Measurements from ENCODE around the gene ABCA2.
"Not testable (repeated sequence)": the region's sequence is repeated elsewhere in the genome, so short reads cannot be mapped to it uniquely, and the experiment has no call there.

ABCA2 gene

GRCh38 chr9:137064027-137064879 lies 36.2 kb upstream of the ABCA2 start:
- no peak overlapping the region for H2AFZ ChIP-seq (ENCODE audit: insufficient read depth, low read length, poor library complexity)
- H3K4ac ChIP-seq (ENCODE audit: low read depth, low read length), result no peak overlapping the region
- no peak overlapping the region for H3K27ac ChIP-seq (ENCODE audit: low read depth, low read length)
- no peak overlapping the region for H3K14ac ChIP-seq (ENCODE audit: low read length)
- H2AK5ac ChIP-seq (ENCODE audit: low read length), result no peak overlapping the region
- no peak overlapping the region for H3K4me2 ChIP-seq (ENCODE audit: low read length)
- H4K8ac ChIP-seq (ENCODE audit: low read depth, low read length), result no peak overlapping the region
- no peak overlapping the region for H3K23ac ChIP-seq (ENCODE audit: low read length)
- H3K18ac ChIP-seq (ENCODE audit: low read length), result no peak overlapping the region
- no peak overlapping the region for H2BK12ac ChIP-seq (ENCODE audit: low read length)
- WGBS (ENCODE audit: extremely low coverage, insufficient coverage, insufficient read length), result no CpG with 5 or more reads among the region's 55 CpGs
- no peak overlapping the region for H2BK5ac ChIP-seq (ENCODE audit: low read depth, low read length, poor library complexity)
- no peaks in the 10 kb centered on the region for H3K79me2 ChIP-seq (ENCODE audit: control insufficient read depth, insufficient read depth, low read length, poor library complexity)
- no peak overlapping the region for H3K4me3 ChIP-seq (ENCODE audit: low read depth, low read length)
- H3K27me3 ChIP-seq (ENCODE audit: insufficient read depth, low read length), result no peaks in the 10 kb centered on the region
- no peak overlapping the region for H4K91ac ChIP-seq (ENCODE audit: low read depth, low read length)
- no peaks in the 10 kb centered on the region for H3K79me1 ChIP-seq (ENCODE audit: low read length)
- no peak overlapping the region for H2BK120ac ChIP-seq (ENCODE audit: insufficient read depth, low read length, poor library complexity)
- peaks cover 1 to 3% of the 10 kb centered on the region in 2 experiments for H3K4me1 ChIP-seq (ENCODE audit: control insufficient read depth in 1 of 2, insufficient read depth in 2 of 2, low read length in 2 of 2)
- no peak overlapping the region for H3K9ac ChIP-seq (ENCODE audit: low read length)
- H3K9me3 ChIP-seq (ENCODE audit: insufficient read depth, low read depth, low read length), result peaks cover 2% of the 10 kb centered on the region
- peaks cover 2 to 3% of the 10 kb centered on the region in 2 experiments for H3K36me3 ChIP-seq (ENCODE audit: control insufficient read depth in 1 of 2, insufficient read depth in 2 of 2, low read length in 2 of 2)
- peak in 1 of 2 donors; percentile 74 for DNase-seq
- H4K12ac ChIP-seq (ENCODE audit: low read depth, low read length), result no peak overlapping the region

GRCh38 chr9:137063311-137064026 lies 35.4 kb upstream of the ABCA2 start:
- WGBS (ENCODE audit: extremely low coverage, insufficient coverage, insufficient read length), result no CpG with 5 or more reads among the region's 26 CpGs
- Histone ChIP-seq H3K79me1 (ENCODE audit: low read length) (no peaks in the 10 kb centered on the region), H3K36me3 (ENCODE audit: control insufficient read depth in 1 of 2, insufficient read depth in 2 of 2, low read length in 2 of 2) (peaks cover 2 to 3% of the 10 kb centered on the region in 2 experiments), H3K4me3 (ENCODE audit: low read depth, low read length) (no peak overlapping the region), H2AK5ac (ENCODE audit: low read length) (no peak overlapping the region), H2BK5ac (ENCODE audit: low read depth, low read length, poor library complexity) (no peak overlapping the region), H4K12ac (ENCODE audit: low read depth, low read length) (no peak overlapping the region), H3K79me2 (ENCODE audit: control insufficient read depth, insufficient read depth, low read length, poor library complexity) (no peaks in the 10 kb centered on the region), H3K4ac (ENCODE audit: low read depth, low read length) (no peak overlapping the region), H3K9me3 (ENCODE audit: insufficient read depth, low read depth, low read length) (peaks cover 2% of the 10 kb centered on the region), H3K18ac (ENCODE audit: low read length) (no peak overlapping the region), H3K27me3 (ENCODE audit: insufficient read depth, low read length) (no peaks in the 10 kb centered on the region), H2BK12ac (ENCODE audit: low read length) (no peak overlapping the region), H3K4me2 (ENCODE audit: low read length) (no peak overlapping the region), H2BK120ac (ENCODE audit: insufficient read depth, low read length, poor library complexity) (no peak overlapping the region), H3K23ac (ENCODE audit: low read length) (no peak overlapping the region), H2AFZ (ENCODE audit: insufficient read depth, low read length, poor library complexity) (no peak overlapping the region), H3K4me1 (ENCODE audit: control insufficient read depth in 1 of 2, insufficient read depth in 2 of 2, low read length in 2 of 2) (no peaks in the 10 kb centered on the region), H4K8ac (ENCODE audit: low read depth, low read length) (no peak overlapping the region), H3K14ac (ENCODE audit: low read length) (no peak overlapping the region), H4K91ac (ENCODE audit: low read depth, low read length) (no peak overlapping the region), H3K9ac (ENCODE audit: low read length) (no peak overlapping the region), H3K27ac (ENCODE audit: low read depth, low read length) (no peak overlapping the region)
- DNase-seq, result no peak

GRCh38 chr9:137062798-137063197 lies 34.8 kb upstream of the ABCA2 start:
- no CpG with 5 or more reads among the region's 9 CpGs for WGBS (ENCODE audit: extremely low coverage, insufficient coverage, insufficient read length)

GRCh38 chr9:137062384-137062783 lies 34.3 kb upstream of the ABCA2 start:
- no peak overlapping the region for H3K18ac ChIP-seq (ENCODE audit: low read length)
- no peak overlapping the region for H3K4me2 ChIP-seq (ENCODE audit: low read length)
- no peak overlapping the region for H2BK5ac ChIP-seq (ENCODE audit: low read depth, low read length, poor library complexity)
- no peak overlapping the region for H2AFZ ChIP-seq (ENCODE audit: insufficient read depth, low read length, poor library complexity)
- H4K91ac ChIP-seq (ENCODE audit: low read depth, low read length), result no peak overlapping the region
- H3K27ac ChIP-seq (ENCODE audit: low read depth, low read length), result no peak overlapping the region
- no peak overlapping the region for H4K8ac ChIP-seq (ENCODE audit: low read depth, low read length)
- peaks cover 2% of the 10 kb centered on the region for H3K9me3 ChIP-seq (ENCODE audit: insufficient read depth, low read depth, low read length)
- H4K12ac ChIP-seq (ENCODE audit: low read depth, low read length), result no peak overlapping the region
- no peak overlapping the region for H3K23ac ChIP-seq (ENCODE audit: low read length)
- no peaks in the 10 kb centered on the region for H3K79me2 ChIP-seq (ENCODE audit: control insufficient read depth, insufficient read depth, low read length, poor library complexity)
- H3K36me3 ChIP-seq (ENCODE audit: control insufficient read depth in 1 of 2, insufficient read depth in 2 of 2, low read length in 2 of 2), result peaks cover 2 to 3% of the 10 kb centered on the region in 2 experiments
- H3K4ac ChIP-seq (ENCODE audit: low read depth, low read length), result no peak overlapping the region
- H3K27me3 ChIP-seq (ENCODE audit: insufficient read depth, low read length), result no peaks in the 10 kb centered on the region
- H2BK12ac ChIP-seq (ENCODE audit: low read length), result no peak overlapping the region
- no peaks in the 10 kb centered on the region for H3K79me1 ChIP-seq (ENCODE audit: low read length)
- no peak overlapping the region for H2AK5ac ChIP-seq (ENCODE audit: low read length)
- H2BK120ac ChIP-seq (ENCODE audit: insufficient read depth, low read length, poor library complexity), result no peak overlapping the region
- H3K4me3 ChIP-seq (ENCODE audit: low read depth, low read length), result no peak overlapping the region
- no CpG with 5 or more reads among the region's 15 CpGs for WGBS (ENCODE audit: extremely low coverage, insufficient coverage, insufficient read length)
- no peak overlapping the region for H3K14ac ChIP-seq (ENCODE audit: low read length)
- H3K9ac ChIP-seq (ENCODE audit: low read length), result no peak overlapping the region
- DNase-seq, result no peak
- H3K4me1 ChIP-seq (ENCODE audit: control insufficient read depth in 1 of 2, insufficient read depth in 2 of 2, low read length in 2 of 2), result no peaks in the 10 kb centered on the region

More at GRCh38 chr9:137062798-137063197, 34.8 kb upstream of the ABCA2 start:
- not testable (repeated sequence) for H3K9ac ChIP-seq (ENCODE audit: low read length); H2BK12ac ChIP-seq (ENCODE audit: low read length); H3K4me2 ChIP-seq (ENCODE audit: low read length); H3K27me3 ChIP-seq (ENCODE audit: insufficient read depth, low read length); DNase-seq; H3K9me3 ChIP-seq (ENCODE audit: insufficient read depth, low read depth, low read length); H4K12ac ChIP-seq (ENCODE audit: low read depth, low read length); H4K8ac ChIP-seq (ENCODE audit: low read depth, low read length); H2AFZ ChIP-seq (ENCODE audit: insufficient read depth, low read length, poor library complexity); H3K23ac ChIP-seq (ENCODE audit: low read length); H3K18ac ChIP-seq (ENCODE audit: low read length); H2AK5ac ChIP-seq (ENCODE audit: low read length); H3K14ac ChIP-seq (ENCODE audit: low read length); H3K36me3 ChIP-seq (ENCODE audit: control insufficient read depth in 1 of 2, insufficient read depth in 2 of 2, low read length in 2 of 2); H3K4me3 ChIP-seq (ENCODE audit: low read depth, low read length); H2BK5ac ChIP-seq (ENCODE audit: low read depth, low read length, poor library complexity); H3K27ac ChIP-seq (ENCODE audit: low read depth, low read length); H3K4ac ChIP-seq (ENCODE audit: low read depth, low read length); H3K79me1 ChIP-seq (ENCODE audit: low read length); H3K79me2 ChIP-seq (ENCODE audit: control insufficient read depth, insufficient read depth, low read length, poor library complexity); H2BK120ac ChIP-seq (ENCODE audit: insufficient read depth, low read length, poor library complexity); H3K4me1 ChIP-seq (ENCODE audit: control insufficient read depth in 1 of 2, insufficient read depth in 2 of 2, low read length in 2 of 2); H4K91ac ChIP-seq (ENCODE audit: low read depth, low read length)
